GM12891 (cell line): ENCODE results near the gene PDZRN3.

Source experiments
- POLR2A ChIP-seq: IDR thresholded peaks from 2 replicates; pipeline ENCODE4 v1.6.1; 2011; ENCODE audit warnings: low read depth, low read length, control low read depth
- POLR2AphosphoS5 ChIP-seq: IDR thresholded peaks from 2 replicates; pipeline ENCODE4 v1.6.1; 2011; ENCODE audit warnings: low read depth, low read length, control low read depth
- POU2F2 ChIP-seq: IDR thresholded peaks from 2 replicates; pipeline ENCODE4 v1.6.1; 2011; ENCODE audit warnings: low read depth, mild to moderate bottlenecking, control low read depth, low read length, moderate library complexity
- SPI1 ChIP-seq: IDR thresholded peaks from 2 replicates; pipeline ENCODE4 v1.6.1; 2011; ENCODE audit warnings: low read depth, low read length, control low read depth
- TAF1 ChIP-seq: IDR thresholded peaks from 2 replicates; pipeline ENCODE4 v1.6.1; 2011; ENCODE audit warnings: low read depth, low read length, control low read depth

DNA sequence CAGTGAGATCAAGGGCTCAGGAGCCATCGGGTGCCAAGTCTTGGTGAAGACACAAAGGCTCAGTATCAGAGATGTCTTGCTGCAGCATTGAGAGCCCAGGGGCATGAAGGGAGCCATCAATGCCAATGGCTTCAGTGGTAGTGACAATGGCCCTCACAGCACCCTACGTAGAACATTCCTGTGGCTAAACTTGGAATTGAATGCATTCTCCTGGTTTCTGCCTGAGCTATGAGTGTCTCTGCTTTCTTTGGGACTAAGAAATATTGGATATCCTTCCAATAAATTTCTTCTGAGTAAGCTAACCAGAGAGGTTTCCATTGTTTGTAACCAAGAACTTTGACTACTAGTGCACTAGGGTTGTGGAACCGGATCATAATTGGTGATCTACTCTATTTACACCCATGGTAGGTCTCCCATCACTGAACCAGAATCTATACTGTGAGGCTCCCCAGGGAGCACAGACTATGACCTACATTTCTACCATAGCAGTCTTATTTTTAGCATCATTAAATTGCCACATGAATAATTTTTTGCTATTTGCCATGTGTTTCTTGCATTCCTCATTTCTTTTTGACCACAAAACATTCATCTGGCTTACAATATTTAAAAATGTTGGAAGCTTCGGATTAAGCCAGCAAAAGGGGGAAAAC, 31.6 kb upstream of the PDZRN3 start:
- TF ChIP-seq POLR2A: no peak
- no peak for TF ChIP-seq POLR2AphosphoS5
- TF ChIP-seq TAF1: no peak
- no peak for TF ChIP-seq SPI1
- no peak for TF ChIP-seq POU2F2
